Measurements from ENCODE around the gene SRP19. TPM values are rescaled to one million over a fixed set of nuclear protein-coding genes. Genes with fewer than 3 reads are reported as not detected.

Gene SRP19
- 10 to 100 TPM; 45.6 to 47.0 TPM for total RNA-seq

- H3K27me3 Mint-ChIP-seq = peaks cover 9% of the 10 kb centered on the region
- intact Hi-C loops (cut with micrococcal nuclease) = loop anchor here (5.0 kb wide), 1 partner anchor 61 kb away; the partner anchor contains the start of gene REEP5
- H3K4me3 Mint-ChIP-seq = peak within 1 kb of the TSS; percentile 96
- no peaks in the 10 kb centered on the region for H3K9me3 Mint-ChIP-seq
- peaks cover 25% of the 10 kb centered on the region for H3K4me1 Mint-ChIP-seq (ENCODE audit: low read depth)
- ATAC-seq (peak; percentile 94), DNase-seq (peak; percentile 94)
- ChIA-PET CTCF (interaction anchor here (0.7 to 3.9 kb wide), 9 partner anchors 9 to 135 kb away, joined by 3 to 34 read pairs (median 4); no protein-coding TSS in a partner anchor), POLR2A (interaction anchor here (0.7 to 2.0 kb wide), 11 partner anchors 9 to 734 kb away, joined by 3 to 10 read pairs (median 4); partner anchors contain the start of genes DCP2 and REEP5)
- H3K27ac Mint-ChIP-seq = peak within 1 kb of the TSS; percentile 98
- peaks cover 31% of the 10 kb centered on the region for H3K36me3 Mint-ChIP-seq (ENCODE audit: low read depth)
- no peak for TF ChIP-seq CTCF (IDR thresholded peaks at IDR 0.05)
Measured at GRCh38 chr5:112860929-112861637, at the start of gene SRP19. Gene SRP19 (plus strand): TSS chr5:112861287. CDS start chr5:112861377, 90 bp downstream.

- no peak for TF ChIP-seq CTCF (IDR thresholded peaks at IDR 0.05)
- H3K9me3 Mint-ChIP-seq = no peaks in the 10 kb centered on the region
Measured at GRCh38 chr5:112812549-112812948, 48.5 kb upstream of the SRP19 start.

GRCh38 chr5:112820246-112820645, 40.8 kb upstream of the SRP19 start:
- intact Hi-C loops (cut with micrococcal nuclease) = no loop called here
- Mint-ChIP-seq H3K27ac (no peak overlapping the region), H3K36me3 (ENCODE audit: low read depth) (peaks cover 14% of the 10 kb centered on the region), H3K9me3 (no peaks in the 10 kb centered on the region), H3K27me3 (no peaks in the 10 kb centered on the region), H3K4me3 (no peak overlapping the region), H3K4me1 (ENCODE audit: low read depth) (no peaks in the 10 kb centered on the region)
- DNase-seq (no peak), ATAC-seq (no peak)
- ChIA-PET POLR2A (no interaction called here), CTCF (interaction anchor here (1.1 kb wide), 1 partner anchor 28 kb away, joined by 3 read pairs; no protein-coding TSS in a partner anchor)
- no peak for TF ChIP-seq CTCF (IDR thresholded peaks at IDR 0.05)

More at GRCh38 chr5:112812549-112812948, 48.5 kb upstream of the SRP19 start:
- CTCF ChIA-PET = no interaction called here
- intact Hi-C loops (cut with micrococcal nuclease) = no loop called here
- DNase-seq = no peak
- Mint-ChIP-seq H3K4me3 (no peak overlapping the region), H3K27ac (peak overlapping the region; percentile 19), H3K36me3 (ENCODE audit: low read depth) (peaks cover 10% of the 10 kb centered on the region), H3K4me1 (ENCODE audit: low read depth) (peaks cover 6% of the 10 kb centered on the region), H3K27me3 (no peaks in the 10 kb centered on the region)
- ATAC-seq = no peak
- POLR2A ChIA-PET = no interaction called here

GRCh38 chr5:112822456-112822855, 38.6 kb upstream of the SRP19 start:
- no peak for TF ChIP-seq CTCF (IDR thresholded peaks at IDR 0.05)
- CTCF ChIA-PET = no interaction called here
- intact Hi-C loops (cut with micrococcal nuclease) = no loop called here
- no peaks in the 10 kb centered on the region for H3K9me3 Mint-ChIP-seq
- peaks cover 12% of the 10 kb centered on the region for H3K36me3 Mint-ChIP-seq (ENCODE audit: low read depth)
- H3K4me3 Mint-ChIP-seq = no peak overlapping the region
- no peaks in the 10 kb centered on the region for H3K4me1 Mint-ChIP-seq (ENCODE audit: low read depth)
- H3K27me3 Mint-ChIP-seq = no peaks in the 10 kb centered on the region
- no peak for ATAC-seq
- H3K27ac Mint-ChIP-seq = no peak overlapping the region
- POLR2A ChIA-PET = no interaction called here
- DNase-seq = no peak

- intact Hi-C loops (cut with micrococcal nuclease) = no loop called here
- POLR2A ChIA-PET = no interaction called here
- DNase-seq (no peak), ATAC-seq (no peak)
- no peak for TF ChIP-seq CTCF (IDR thresholded peaks at IDR 0.05)
- no peaks in the 10 kb centered on the region for H3K4me1 Mint-ChIP-seq (ENCODE audit: low read depth)
- no peaks in the 10 kb centered on the region for H3K9me3 Mint-ChIP-seq
- H3K4me3 Mint-ChIP-seq = no peak overlapping the region
- peaks cover 12% of the 10 kb centered on the region for H3K36me3 Mint-ChIP-seq (ENCODE audit: low read depth)
- H3K27ac Mint-ChIP-seq = no peak overlapping the region
- CTCF ChIA-PET = no interaction called here
- no peaks in the 10 kb centered on the region for H3K27me3 Mint-ChIP-seq
Measured at GRCh38 chr5:112823181-112823580, 37.9 kb upstream of the SRP19 start.

Measured in activated CD8-positive, alpha-beta T cell treated with anti-CD3 and anti-CD28 coated beads for 36 hours (primary cell).